Measurements from ENCODE around the gene TLX2. TPM values are rescaled to one million over a fixed set of nuclear protein-coding genes. Genes with fewer than 3 reads are reported as not detected.
A peak's percentile ranks its signal among the peaks of the same experiment; 100 is the strongest.

Gene TLX2
- total and polyA plus RNA-seq, 2 of the 13 experiments (the other 11 are each of a cell fraction or from before 2014, with no cell fraction given), result 0.05 to 0.20 TPM

DNA sequence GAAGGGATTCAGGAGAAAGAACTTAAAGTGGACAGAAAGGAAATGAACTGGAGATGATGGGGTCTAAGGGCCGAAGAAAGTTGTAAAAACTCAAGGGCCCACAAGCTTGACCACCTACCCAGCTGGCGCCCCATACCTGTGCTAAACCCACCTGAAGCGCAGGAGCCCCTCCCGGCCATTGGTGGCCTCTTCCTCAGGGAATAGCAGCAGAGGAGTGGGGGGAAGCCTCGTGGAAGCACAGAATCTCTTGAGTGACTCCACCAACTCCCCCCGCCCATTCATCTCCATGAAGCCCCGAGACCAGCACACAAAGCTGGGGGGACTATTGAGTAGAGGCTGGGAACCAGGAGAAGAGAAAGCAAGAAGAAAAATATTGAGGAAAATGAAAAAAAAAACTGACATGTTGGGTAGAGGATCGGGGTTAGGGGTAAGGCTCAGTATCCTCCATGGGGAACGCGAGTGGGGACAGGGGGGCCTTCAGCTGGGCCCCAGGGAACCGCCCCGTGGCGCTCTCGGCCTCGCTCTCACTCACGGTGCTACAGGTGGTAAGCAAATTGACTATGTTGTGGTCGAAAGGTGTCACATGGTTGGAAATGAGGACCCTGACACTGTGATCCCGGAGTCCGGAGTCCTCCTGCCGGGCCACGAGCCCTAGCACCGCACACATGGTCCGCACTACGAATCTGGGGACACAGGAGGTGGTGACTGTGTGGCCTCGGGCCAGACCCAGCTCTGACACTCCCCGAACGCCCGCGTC lies 14.5 kb downstream of the TLX2 start (continued):
- no peak for TF ChIP-seq ZNF615 (CRISPR knock-in tag; IDR thresholded peaks at IDR 0.05; ENCODE audit: borderline replicate concordance)
- TF ChIP-seq ZNF678 (CRISPR knock-in tag; IDR thresholded peaks at IDR 0.05), result no peak
- no peak for TF ChIP-seq HIVEP1 (CRISPR knock-in tag; IDR thresholded peaks at IDR 0.05)
- TF ChIP-seq, protein P1, sequence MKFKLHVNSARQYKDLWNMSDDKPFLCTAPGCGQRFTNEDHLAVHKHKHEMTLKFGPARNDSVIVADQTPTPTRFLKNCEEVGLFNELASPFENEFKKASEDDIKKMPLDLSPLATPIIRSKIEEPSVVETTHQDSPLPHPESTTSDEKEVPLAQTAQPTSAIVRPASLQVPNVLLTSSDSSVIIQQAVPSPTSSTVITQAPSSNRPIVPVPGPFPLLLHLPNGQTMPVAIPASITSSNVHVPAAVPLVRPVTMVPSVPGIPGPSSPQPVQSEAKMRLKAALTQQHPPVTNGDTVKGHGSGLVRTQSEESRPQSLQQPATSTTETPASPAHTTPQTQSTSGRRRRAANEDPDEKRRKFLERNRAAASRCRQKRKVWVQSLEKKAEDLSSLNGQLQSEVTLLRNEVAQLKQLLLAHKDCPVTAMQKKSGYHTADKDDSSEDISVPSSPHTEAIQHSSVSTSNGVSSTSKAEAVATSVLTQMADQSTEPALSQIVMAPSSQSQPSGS (CRISPR knock-in tag; IDR thresholded peaks at IDR 0.05), result no peak
- TF ChIP-seq, protein P2, sequence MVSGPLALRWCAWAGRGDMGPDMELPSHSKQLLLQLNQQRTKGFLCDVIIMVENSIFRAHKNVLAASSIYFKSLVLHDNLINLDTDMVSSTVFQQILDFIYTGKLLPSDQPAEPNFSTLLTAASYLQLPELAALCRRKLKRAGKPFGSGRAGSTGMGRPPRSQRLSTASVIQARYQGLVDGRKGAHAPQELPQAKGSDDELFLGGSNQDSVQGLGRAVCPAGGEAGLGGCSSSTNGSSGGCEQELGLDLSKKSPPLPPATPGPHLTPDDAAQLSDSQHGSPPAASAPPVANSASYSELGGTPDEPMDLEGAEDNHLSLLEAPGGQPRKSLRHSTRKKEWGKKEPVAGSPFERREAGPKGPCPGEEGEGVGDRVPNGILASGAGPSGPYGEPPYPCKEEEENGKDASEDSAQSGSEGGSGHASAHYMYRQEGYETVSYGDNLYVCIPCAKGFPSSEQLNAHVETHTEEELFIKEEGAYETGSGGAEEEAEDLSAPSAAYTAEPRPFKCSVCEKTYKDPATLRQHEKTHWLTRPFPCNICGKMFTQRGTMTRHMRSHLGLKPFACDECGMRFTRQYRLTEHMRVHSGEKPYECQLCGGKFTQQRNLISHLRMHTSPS (CRISPR knock-in tag; IDR thresholded peaks at IDR 0.05; ENCODE audit: low read depth), result no peak
- TF ChIP-seq ZKSCAN8 (CRISPR knock-in tag; IDR thresholded peaks at IDR 0.05; ENCODE audit: borderline replicate concordance), result no peak
- no peak for TF ChIP-seq RBFOX2 (IDR thresholded peaks at IDR 0.05; ENCODE audit: low read depth, low read length)
- TF ChIP-seq RFXAP (CRISPR knock-in tag; IDR thresholded peaks at IDR 0.05; ENCODE audit: borderline replicate concordance), result peak; percentile 15; the same call in 1 of the 2 replicates
- TF ChIP-seq HNF4A (CRISPR knock-in tag; IDR thresholded peaks at IDR 0.05), result peak; percentile 79
- no peak for TF ChIP-seq SIN3A (IDR thresholded peaks at IDR 0.05; ENCODE audit: borderline replicate concordance, low read depth, low read length)
- no peak for TF ChIP-seq ZNF326 (CRISPR knock-in tag; IDR thresholded peaks at IDR 0.05; ENCODE audit: borderline replicate concordance)
- no peak for TF ChIP-seq CENPX (CRISPR knock-in tag; IDR thresholded peaks at IDR 0.05)
- 0 out of 2 replicates have a peak, but pooled peaks have one; percentile 16 for TF ChIP-seq ZNF337 (CRISPR knock-in tag; IDR thresholded peaks at IDR 0.05; ENCODE audit: borderline replicate concordance, low read depth)
- no peak for TF ChIP-seq NFYB (CRISPR knock-in tag; IDR thresholded peaks at IDR 0.05)
- TF ChIP-seq, protein P3, sequence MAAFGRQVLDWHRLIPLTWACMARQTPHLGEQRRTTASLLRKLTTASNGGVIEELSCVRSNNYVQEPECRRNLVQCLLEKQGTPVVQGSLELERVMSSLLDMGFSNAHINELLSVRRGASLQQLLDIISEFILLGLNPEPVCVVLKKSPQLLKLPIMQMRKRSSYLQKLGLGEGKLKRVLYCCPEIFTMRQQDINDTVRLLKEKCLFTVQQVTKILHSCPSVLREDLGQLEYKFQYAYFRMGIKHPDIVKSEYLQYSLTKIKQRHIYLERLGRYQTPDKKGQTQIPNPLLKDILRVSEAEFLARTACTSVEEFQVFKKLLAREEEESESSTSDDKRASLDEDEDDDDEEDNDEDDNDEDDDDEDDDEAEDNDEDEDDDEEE (CRISPR knock-in tag; IDR thresholded peaks at IDR 0.05), result no peak
- TF ChIP-seq ZNF816 (CRISPR knock-in tag; IDR thresholded peaks at IDR 0.05; ENCODE audit: borderline replicate concordance), result no peak
- TF ChIP-seq, protein P4, sequence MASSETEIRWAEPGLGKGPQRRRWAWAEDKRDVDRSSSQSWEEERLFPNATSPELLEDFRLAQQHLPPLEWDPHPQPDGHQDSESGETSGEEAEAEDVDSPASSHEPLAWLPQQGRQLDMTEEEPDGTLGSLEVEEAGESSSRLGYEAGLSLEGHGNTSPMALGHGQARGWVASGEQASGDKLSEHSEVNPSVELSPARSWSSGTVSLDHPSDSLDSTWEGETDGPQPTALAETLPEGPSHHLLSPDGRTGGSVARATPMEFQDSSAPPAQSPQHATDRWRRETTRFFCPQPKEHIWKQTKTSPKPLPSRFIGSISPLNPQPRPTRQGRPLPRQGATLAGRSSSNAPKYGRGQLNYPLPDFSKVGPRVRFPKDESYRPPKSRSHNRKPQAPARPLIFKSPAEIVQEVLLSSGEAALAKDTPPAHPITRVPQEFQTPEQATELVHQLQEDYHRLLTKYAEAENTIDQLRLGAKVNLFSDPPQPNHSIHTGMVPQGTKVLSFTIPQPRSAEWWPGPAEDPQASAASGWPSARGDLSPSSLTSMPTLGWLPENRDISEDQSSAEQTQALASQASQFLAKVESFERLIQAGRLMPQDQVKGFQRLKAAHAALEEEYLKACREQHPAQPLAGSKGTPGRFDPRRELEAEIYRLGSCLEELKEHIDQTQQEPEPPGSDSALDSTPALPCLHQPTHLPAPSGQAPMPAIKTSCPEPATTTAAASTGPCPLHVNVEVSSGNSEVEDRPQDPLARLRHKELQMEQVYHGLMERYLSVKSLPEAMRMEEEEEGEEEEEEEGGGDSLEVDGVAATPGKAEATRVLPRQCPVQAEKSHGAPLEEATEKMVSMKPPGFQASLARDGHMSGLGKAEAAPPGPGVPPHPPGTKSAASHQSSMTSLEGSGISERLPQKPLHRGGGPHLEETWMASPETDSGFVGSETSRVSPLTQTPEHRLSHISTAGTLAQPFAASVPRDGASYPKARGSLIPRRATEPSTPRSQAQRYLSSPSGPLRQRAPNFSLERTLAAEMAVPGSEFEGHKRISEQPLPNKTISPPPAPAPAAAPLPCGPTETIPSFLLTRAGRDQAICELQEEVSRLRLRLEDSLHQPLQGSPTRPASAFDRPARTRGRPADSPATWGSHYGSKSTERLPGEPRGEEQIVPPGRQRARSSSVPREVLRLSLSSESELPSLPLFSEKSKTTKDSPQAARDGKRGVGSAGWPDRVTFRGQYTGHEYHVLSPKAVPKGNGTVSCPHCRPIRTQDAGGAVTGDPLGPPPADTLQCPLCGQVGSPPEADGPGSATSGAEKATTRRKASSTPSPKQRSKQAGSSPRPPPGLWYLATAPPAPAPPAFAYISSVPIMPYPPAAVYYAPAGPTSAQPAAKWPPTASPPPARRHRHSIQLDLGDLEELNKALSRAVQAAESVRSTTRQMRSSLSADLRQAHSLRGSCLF (CRISPR knock-in tag; IDR thresholded peaks at IDR 0.05; ENCODE audit: borderline replicate concordance), result no peak
- TF ChIP-seq ZNF44 (CRISPR knock-in tag; IDR thresholded peaks at IDR 0.05), result no peak

All from HepG2 (cell line).